GM18507 (cell line): Measurements from ENCODE around the gene VKORC1L1.
A peak's percentile ranks its signal among the peaks of the same experiment; 100 is the strongest.
"Not testable (repeated sequence)": the region's sequence is repeated elsewhere in the genome, so short reads cannot be mapped to it uniquely, and the experiment has no call there.

Source experiments
- DNase-seq: peaks from one replicate; pipeline ENCODE4 v3.0.0; 2011; ENCODE audit warnings: low read depth; ENCODE audit not compliant: insufficient read length; ENCODE audit errors: extremely low spot score
- FAIRE-seq: peaks from 2 replicates; lab custom pipeline; 2011; peaks lifted over from hg19 to GRCh38; lab: Jason Lieb, UNC

Gene VKORC1L1

GRCh38 chr7:65872776-65873581 lies at the start of gene VKORC1L1:
Gene VKORC1L1 (plus strand): TSS chr7:65873074. CDS start chr7:65873372, 298 bp downstream.
- peak; percentile 74 for DNase-seq
- peak; percentile 80 for FAIRE-seq

- no peak for FAIRE-seq
These were observed 45.5 kb upstream of the VKORC1L1 start for GRCh38 chr7:65827366-65827765.

GRCh38 chr7:65832281-65832680 lies 40.6 kb upstream of the VKORC1L1 start:
- DNase-seq, result no peak
- FAIRE-seq, result no peak

More at GRCh38 chr7:65827366-65827765, 45.5 kb upstream of the VKORC1L1 start:
- no peak for DNase-seq

GRCh38 chr7:65836684-65837083 lies 36.2 kb upstream of the VKORC1L1 start:
- DNase-seq, FAIRE-seq: not testable (repeated sequence)

DNA sequence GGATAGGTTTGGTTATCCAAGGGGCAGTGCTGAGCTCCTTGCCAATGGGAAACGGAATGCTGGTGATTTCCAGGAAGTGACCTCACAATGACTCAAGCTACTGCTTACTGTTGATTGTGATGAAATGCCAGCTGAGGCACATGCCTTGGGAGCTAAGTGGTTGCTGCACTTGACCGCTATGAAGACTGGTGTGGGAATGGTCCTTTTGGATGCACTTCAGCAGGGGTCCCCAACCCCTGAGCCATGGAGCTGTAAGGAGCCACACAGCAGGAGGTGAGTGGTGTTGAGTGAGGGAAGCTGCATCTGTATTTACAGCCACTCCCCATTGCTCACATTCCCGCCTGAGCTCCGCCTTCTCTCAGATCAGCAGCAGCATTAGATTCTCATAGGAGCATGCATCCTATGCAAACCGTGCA lies 35.3 kb upstream of the VKORC1L1 start:
- FAIRE-seq, DNase-seq: not testable (repeated sequence)

- FAIRE-seq, result no peak
These were observed 33.0 kb upstream of the VKORC1L1 start for GRCh38 chr7:65839846-65840245.

GRCh38 chr7:65840446-65840845 lies 32.4 kb upstream of the VKORC1L1 start:
- no peak for FAIRE-seq
- no peak for DNase-seq

More at GRCh38 chr7:65839846-65840245, 33.0 kb upstream of the VKORC1L1 start:
- DNase-seq, result no peak

DNA sequence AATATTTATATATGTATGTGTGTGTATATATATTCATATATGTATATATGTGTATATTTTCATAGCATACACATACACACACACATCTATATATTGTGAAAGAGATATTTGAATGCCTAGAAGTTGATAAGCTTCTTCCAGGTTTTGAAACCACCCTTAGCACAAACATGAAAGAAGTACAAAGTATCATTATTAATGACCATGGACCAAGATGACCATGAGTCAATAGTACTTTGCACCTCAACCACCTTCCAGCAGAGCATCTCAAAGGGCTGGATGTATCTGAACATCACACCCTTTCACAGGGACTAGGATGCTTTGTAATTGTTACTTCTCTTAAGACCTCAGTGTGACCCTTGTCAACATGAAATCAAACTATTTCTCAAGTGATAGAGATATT lies 29.3 kb upstream of the VKORC1L1 start:
- not testable (repeated sequence) for FAIRE-seq, DNase-seq

- no peak for FAIRE-seq
These were observed 26.8 kb upstream of the VKORC1L1 start for GRCh38 chr7:65846008-65846570.

GRCh38 chr7:65853426-65853825 lies 19.4 kb upstream of the VKORC1L1 start:
- not testable (repeated sequence) for DNase-seq, FAIRE-seq

More at GRCh38 chr7:65846008-65846570, 26.8 kb upstream of the VKORC1L1 start:
- no peak for DNase-seq

DNA sequence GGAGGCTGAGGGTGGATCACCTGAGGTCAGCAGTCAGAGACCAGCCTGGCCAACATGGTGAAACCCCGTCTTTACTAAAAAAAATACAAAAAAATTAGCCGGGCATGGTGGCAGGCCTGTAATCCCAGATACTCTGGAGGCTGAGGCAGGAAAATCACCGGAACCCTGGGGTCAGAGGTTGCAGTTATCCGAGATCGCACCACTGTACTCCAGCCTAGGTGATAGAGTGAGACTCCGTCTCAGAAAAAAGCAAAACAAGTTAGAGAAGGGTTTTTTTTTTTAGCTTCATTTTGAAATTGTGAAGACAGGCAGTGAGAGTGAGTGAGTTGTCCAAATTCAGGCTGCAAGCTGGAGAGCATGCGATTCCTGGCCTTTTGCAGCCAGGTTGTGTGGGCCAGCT lies 19.0 kb upstream of the VKORC1L1 start:
- FAIRE-seq, DNase-seq: not testable (repeated sequence)

DNA sequence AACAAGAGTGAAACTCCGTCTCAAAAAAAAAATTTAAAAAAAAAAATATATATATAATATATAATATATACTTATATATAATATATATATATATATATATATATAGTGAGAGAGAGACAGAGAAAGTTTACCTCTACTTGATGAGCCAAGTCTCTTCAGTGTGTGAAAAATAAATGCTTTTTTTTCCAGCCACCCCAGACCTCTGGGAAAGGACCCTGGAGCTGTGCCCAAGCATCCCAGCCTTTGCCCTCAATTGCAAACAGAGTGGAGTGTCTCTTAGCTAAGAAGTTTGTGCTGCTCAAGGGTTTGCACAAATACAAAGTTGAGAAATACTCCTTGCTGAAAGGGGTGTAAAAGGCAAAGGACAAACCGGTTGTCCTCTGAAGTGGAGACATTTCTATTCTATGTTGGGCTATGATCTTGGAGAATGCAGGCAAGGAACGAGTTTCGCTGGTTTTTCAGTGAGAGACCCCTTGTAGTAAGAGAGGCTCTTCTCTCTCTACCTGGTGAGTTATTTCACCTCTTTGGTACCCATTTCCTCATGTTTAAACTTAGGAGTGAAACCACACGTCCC lies 15.5 kb upstream of the VKORC1L1 start:
- FAIRE-seq, DNase-seq: not testable (repeated sequence)

- not testable (repeated sequence) for FAIRE-seq, DNase-seq
These were observed 14.2 kb upstream of the VKORC1L1 start for GRCh38 chr7:65858660-65859059.

GRCh38 chr7:65866244-65866643 lies 6.6 kb upstream of the VKORC1L1 start:
- DNase-seq, FAIRE-seq: not testable (repeated sequence)

DNA sequence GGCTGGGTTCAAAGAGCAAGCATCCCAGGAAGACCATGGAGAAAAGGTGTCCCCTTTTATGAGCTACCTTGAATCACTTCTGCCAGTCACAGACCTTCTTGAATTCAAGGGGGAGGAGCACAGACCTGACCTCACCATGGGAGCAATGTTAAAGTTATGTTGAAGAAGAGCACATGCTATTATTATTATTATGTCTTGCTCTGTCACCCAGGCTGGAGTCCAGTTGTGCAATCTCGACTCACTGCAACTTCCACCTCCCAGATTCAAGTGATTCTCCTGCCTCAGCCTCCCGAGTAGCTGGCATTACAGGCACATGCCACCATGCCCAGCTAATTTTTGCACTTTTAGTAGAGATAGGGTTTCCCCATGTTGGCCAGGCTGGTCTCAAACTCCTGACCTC lies 5.2 kb upstream of the VKORC1L1 start:
- not testable (repeated sequence) for FAIRE-seq

GRCh38 chr7:65869312-65869711 lies 3.6 kb upstream of the VKORC1L1 start:
- DNase-seq, FAIRE-seq: not testable (repeated sequence)

More for the DNA sequence above, 5.2 kb upstream of the VKORC1L1 start:
- not testable (repeated sequence) for DNase-seq

DNA sequence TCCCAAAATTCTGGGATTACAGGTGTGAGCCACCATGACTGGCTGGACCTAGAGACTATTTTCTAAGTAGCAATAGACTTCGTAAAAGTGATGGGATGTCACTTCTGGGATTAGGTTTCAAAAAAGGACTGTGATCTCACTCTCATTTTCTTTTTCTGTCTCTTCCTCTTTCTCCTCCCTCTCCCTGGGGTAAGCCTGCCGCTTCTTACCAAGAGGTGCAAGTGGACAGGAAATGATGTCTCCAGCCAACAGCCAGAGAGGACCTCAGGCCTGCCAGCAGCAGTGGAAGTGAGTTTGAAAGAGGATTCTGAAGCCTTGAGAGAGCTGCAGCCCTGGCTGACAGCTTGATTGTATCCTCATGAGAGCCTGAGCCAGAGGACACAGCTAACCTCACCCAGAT lies 1.4 kb upstream of the VKORC1L1 start:
- peak; percentile 83 for FAIRE-seq
- DNase-seq, result not testable (repeated sequence)

- not testable (repeated sequence) for FAIRE-seq, DNase-seq
These were observed 814 bp downstream of the VKORC1L1 start for GRCh38 chr7:65873582-65874193.

GRCh38 chr7:65875715-65876114 lies 2.8 kb downstream of the VKORC1L1 start:
- DNase-seq, FAIRE-seq: not testable (repeated sequence)
